ENCODE data around the gene ARID2.

ARID2 gene

DNA sequence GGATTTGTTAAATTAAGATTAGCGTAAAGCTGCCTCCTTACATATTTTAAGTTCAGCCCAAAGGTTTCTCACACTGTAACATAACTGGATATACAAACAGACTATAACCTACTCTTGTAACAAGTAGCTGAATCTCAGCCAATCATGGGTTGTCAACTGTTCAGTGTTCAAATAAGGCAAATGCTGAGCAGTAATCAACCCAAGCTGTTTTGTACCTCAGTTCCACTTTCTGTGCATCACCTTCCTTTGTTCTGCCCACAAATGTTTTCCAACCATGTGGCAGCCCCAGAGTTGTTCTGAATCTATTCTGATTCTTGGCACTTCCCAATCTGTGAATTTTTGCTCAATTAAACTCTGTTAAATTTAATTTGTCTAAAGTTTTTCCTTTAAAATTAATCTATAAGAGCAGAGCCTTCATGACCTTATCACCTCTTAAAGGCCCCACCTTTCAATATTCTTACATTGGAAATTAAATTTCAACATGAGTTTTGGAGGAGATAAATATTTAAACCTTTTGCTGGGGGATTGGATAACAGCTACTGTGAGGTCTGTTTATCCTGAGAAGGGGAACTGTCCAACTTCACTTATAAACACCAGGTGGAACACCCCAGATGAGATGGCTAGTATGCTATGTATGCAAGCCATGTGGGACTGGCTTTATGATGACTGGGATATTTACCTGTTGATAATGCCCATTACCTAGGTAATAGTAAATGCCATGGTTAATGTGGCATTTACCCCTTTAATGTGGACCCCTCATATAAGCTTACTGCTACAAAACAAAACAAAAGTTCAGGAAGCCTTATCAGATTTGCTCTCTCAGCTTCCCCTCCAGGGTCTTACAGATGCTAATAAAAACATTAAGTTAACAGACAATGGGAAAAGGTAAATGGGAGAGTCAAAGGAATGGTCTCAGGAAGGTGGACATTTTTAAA is 42.2 kb upstream of the ARID2 start:
- Histone ChIP-seq H4K8ac (ENCODE audit: low read length) (no peak overlapping the region), H3K18ac (ENCODE audit: low read depth in 1 of 2, low read length in 2 of 2) (no peak overlapping the region), H2BK120ac (ENCODE audit: low read depth, low read length) (no peak overlapping the region), H3K14ac (ENCODE audit: low read length in 2 of 2) (no peak overlapping the region), H3K4me1 (ENCODE audit: control insufficient read depth, insufficient read depth, low read depth, low read length) (no peaks in the 10 kb centered on the region), H3K23ac (ENCODE audit: low read length in 2 of 2) (no peak overlapping the region), H4K91ac (ENCODE audit: low read length) (no peak overlapping the region), H3K36me3 (ENCODE audit: control insufficient read depth in 1 of 2, insufficient read depth in 2 of 2, low read depth in 1 of 2, low read length in 2 of 2) (no peaks in the 10 kb centered on the region), H2BK5ac (ENCODE audit: low read depth, low read length, poor library complexity, severe bottlenecking) (no peak overlapping the region), H3K27ac (ENCODE audit: low read length, poor library complexity, severe bottlenecking) (no peak overlapping the region), H3K9ac (ENCODE audit: low read length) (no peak overlapping the region), H3K9me3 (ENCODE audit: control insufficient read depth, low read length) (no peaks in the 10 kb centered on the region), H3K4ac (ENCODE audit: low read depth in 1 of 2, low read length in 2 of 2) (no peak overlapping the region), H3K4me2 (ENCODE audit: low read length, poor library complexity, severe bottlenecking) (no peak overlapping the region), H3K27me3 (ENCODE audit: control insufficient read depth in 1 of 2, insufficient read depth in 1 of 2, low read length in 2 of 2) (no peaks in the 10 kb centered on the region), H2BK12ac (ENCODE audit: low read length in 2 of 2) (no peak overlapping the region), H3K4me3 (ENCODE audit: insufficient read depth in 1 of 2, low read depth in 1 of 2, low read length in 2 of 2) (no peak overlapping the region), H3K79me1 (replicated peaks; ENCODE audit: low read length, poor library complexity, severe bottlenecking) (no peaks in the 10 kb centered on the region), H2AK5ac (ENCODE audit: low read length, severe bottlenecking) (no peak overlapping the region), H2BK15ac (ENCODE audit: low read depth, poor library complexity, severe bottlenecking) (no peak overlapping the region), H2AFZ (ENCODE audit: low read depth, low read length) (no peak overlapping the region)
- WGBS: 100% methylated on average over 1 of the region's 1 CpG
- no peak for DNase-seq

- no peak overlapping the region for H2BK5ac ChIP-seq (ENCODE audit: low read depth, low read length, poor library complexity, severe bottlenecking)
- H2BK15ac ChIP-seq (ENCODE audit: low read depth, poor library complexity, severe bottlenecking): no peak overlapping the region
- no peaks in the 10 kb centered on the region for H3K79me1 ChIP-seq (replicated peaks; ENCODE audit: low read length, poor library complexity, severe bottlenecking)
- H3K27me3 ChIP-seq (ENCODE audit: control insufficient read depth in 1 of 2, insufficient read depth in 1 of 2, low read length in 2 of 2): no peaks in the 10 kb centered on the region
- no peak overlapping the region for H3K23ac ChIP-seq (ENCODE audit: low read length in 2 of 2)
- no peak overlapping the region for H4K8ac ChIP-seq (ENCODE audit: low read length)
- no peaks in the 10 kb centered on the region for H3K36me3 ChIP-seq (ENCODE audit: control insufficient read depth in 1 of 2, insufficient read depth in 2 of 2, low read depth in 1 of 2, low read length in 2 of 2)
- H3K4ac ChIP-seq (ENCODE audit: low read depth in 1 of 2, low read length in 2 of 2): no peak overlapping the region
- no peak overlapping the region for H4K91ac ChIP-seq (ENCODE audit: low read length)
- H2AK5ac ChIP-seq (ENCODE audit: low read length, severe bottlenecking): no peak overlapping the region
- H3K4me3 ChIP-seq (ENCODE audit: insufficient read depth in 1 of 2, low read depth in 1 of 2, low read length in 2 of 2): no peak overlapping the region
- H2BK120ac ChIP-seq (ENCODE audit: low read depth, low read length): no peak overlapping the region
- no peaks in the 10 kb centered on the region for H3K4me1 ChIP-seq (ENCODE audit: control insufficient read depth, insufficient read depth, low read depth, low read length)
- no peak for DNase-seq
- no peaks in the 10 kb centered on the region for H3K9me3 ChIP-seq (ENCODE audit: control insufficient read depth, low read length)
- H3K18ac ChIP-seq (ENCODE audit: low read depth in 1 of 2, low read length in 2 of 2): no peak overlapping the region
- no peak overlapping the region for H2BK12ac ChIP-seq (ENCODE audit: low read length in 2 of 2)
- no peak overlapping the region for H3K4me2 ChIP-seq (ENCODE audit: low read length, poor library complexity, severe bottlenecking)
- no peak overlapping the region for H3K14ac ChIP-seq (ENCODE audit: low read length in 2 of 2)
- H2AFZ ChIP-seq (ENCODE audit: low read depth, low read length): no peak overlapping the region
- H3K9ac ChIP-seq (ENCODE audit: low read length): no peak overlapping the region
- H3K27ac ChIP-seq (ENCODE audit: low read length, poor library complexity, severe bottlenecking): no peak overlapping the region
Measured at GRCh38 chr12:45688183-45688582, 41.3 kb upstream of the ARID2 start.

DNA sequence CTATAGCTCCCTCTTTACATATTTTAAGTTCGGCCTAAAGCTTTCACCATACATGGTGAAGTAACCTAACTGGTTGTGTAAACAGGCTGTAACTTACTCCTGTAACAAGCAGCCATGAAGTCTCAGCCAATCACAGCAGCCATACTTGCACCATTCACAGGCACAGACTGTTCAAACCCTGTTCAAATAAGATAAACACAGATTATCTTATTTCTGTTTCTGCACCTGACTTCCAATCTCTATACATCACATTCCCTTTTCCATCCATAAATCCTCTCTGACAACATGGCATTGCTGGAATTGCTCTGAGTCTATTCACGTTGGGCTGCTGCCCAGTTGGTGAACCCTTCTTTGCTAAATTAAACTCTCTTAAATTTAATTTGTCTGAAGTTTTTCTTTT is 34.5 kb upstream of the ARID2 start:
- Histone ChIP-seq H3K4me2 (ENCODE audit: low read length, poor library complexity, severe bottlenecking) (no peak overlapping the region), H3K36me3 (ENCODE audit: control insufficient read depth in 1 of 2, insufficient read depth in 2 of 2, low read depth in 1 of 2, low read length in 2 of 2) (peaks cover 0 to 5% of the 10 kb centered on the region in 2 experiments), H3K4me1 (ENCODE audit: control insufficient read depth, insufficient read depth, low read depth, low read length) (peaks cover 2% of the 10 kb centered on the region), H3K23ac (ENCODE audit: low read length in 2 of 2) (no peak overlapping the region), H4K8ac (ENCODE audit: low read length) (no peak overlapping the region), H4K91ac (ENCODE audit: low read length) (no peak overlapping the region), H3K79me1 (replicated peaks; ENCODE audit: low read length, poor library complexity, severe bottlenecking) (no peaks in the 10 kb centered on the region), H3K4ac (ENCODE audit: low read depth in 1 of 2, low read length in 2 of 2) (no peak overlapping the region), H3K14ac (ENCODE audit: low read length in 2 of 2) (no peak overlapping the region), H2AFZ (ENCODE audit: low read depth, low read length) (no peak overlapping the region), H2BK15ac (ENCODE audit: low read depth, poor library complexity, severe bottlenecking) (no peak overlapping the region), H3K4me3 (ENCODE audit: insufficient read depth in 1 of 2, low read depth in 1 of 2, low read length in 2 of 2) (no peak overlapping the region), H2AK5ac (ENCODE audit: low read length, severe bottlenecking) (no peak overlapping the region), H2BK12ac (ENCODE audit: low read length in 2 of 2) (no peak overlapping the region), H2BK5ac (ENCODE audit: low read depth, low read length, poor library complexity, severe bottlenecking) (no peak overlapping the region), H3K27me3 (ENCODE audit: control insufficient read depth in 1 of 2, insufficient read depth in 1 of 2, low read length in 2 of 2) (no peaks in the 10 kb centered on the region), H3K27ac (ENCODE audit: low read length, poor library complexity, severe bottlenecking) (no peak overlapping the region), H3K9me3 (ENCODE audit: control insufficient read depth, low read length) (no peaks in the 10 kb centered on the region), H2BK120ac (ENCODE audit: low read depth, low read length) (no peak overlapping the region), H3K9ac (ENCODE audit: low read length) (no peak overlapping the region), H3K18ac (ENCODE audit: low read depth in 1 of 2, low read length in 2 of 2) (no peak overlapping the region)
- WGBS: 60% methylated on average over 2 of the region's 2 CpGs
- no peak for DNase-seq

DNA sequence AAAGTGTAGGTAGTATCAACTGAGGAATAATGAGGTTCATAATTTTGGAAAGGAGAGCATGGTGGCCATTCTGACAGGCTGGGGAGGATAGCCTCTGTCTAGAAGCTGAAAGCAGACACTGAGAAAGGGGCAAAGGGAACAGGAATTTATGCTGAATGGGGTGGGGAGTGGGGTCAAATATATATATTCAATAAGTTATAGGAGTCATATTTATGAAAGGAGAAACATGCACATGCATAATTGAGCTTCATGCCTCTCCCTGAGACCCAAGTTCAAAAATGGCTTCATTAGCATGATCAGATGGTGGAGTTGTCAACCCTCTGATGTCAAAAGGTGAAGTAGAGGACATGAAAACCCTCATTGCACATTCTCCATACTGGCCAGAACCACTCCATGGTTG is 33.9 kb upstream of the ARID2 start:
- peaks cover 5% of the 10 kb centered on the region for H3K9me3 ChIP-seq (ENCODE audit: control insufficient read depth, low read length)
- no peak overlapping the region for H3K4ac ChIP-seq (ENCODE audit: low read depth in 1 of 2, low read length in 2 of 2)

More for the DNA sequence above, 33.9 kb upstream of the ARID2 start:
- Histone ChIP-seq H2BK5ac (ENCODE audit: low read depth, low read length, poor library complexity, severe bottlenecking) (no peak overlapping the region), H2AK5ac (ENCODE audit: low read length, severe bottlenecking) (no peak overlapping the region), H3K4me2 (ENCODE audit: low read length, poor library complexity, severe bottlenecking) (no peak overlapping the region), H3K27ac (ENCODE audit: low read length, poor library complexity, severe bottlenecking) (no peak overlapping the region), H3K18ac (ENCODE audit: low read depth in 1 of 2, low read length in 2 of 2) (no peak overlapping the region), H2BK15ac (ENCODE audit: low read depth, poor library complexity, severe bottlenecking) (no peak overlapping the region), H4K91ac (ENCODE audit: low read length) (no peak overlapping the region), H3K4me3 (ENCODE audit: insufficient read depth in 1 of 2, low read depth in 1 of 2, low read length in 2 of 2) (no peak overlapping the region), H4K8ac (ENCODE audit: low read length) (no peak overlapping the region), H2BK120ac (ENCODE audit: low read depth, low read length) (no peak overlapping the region), H2AFZ (ENCODE audit: low read depth, low read length) (no peak overlapping the region), H3K23ac (ENCODE audit: low read length in 2 of 2) (no peak overlapping the region), H2BK12ac (ENCODE audit: low read length in 2 of 2) (no peak overlapping the region), H3K27me3 (ENCODE audit: control insufficient read depth in 1 of 2, insufficient read depth in 1 of 2, low read length in 2 of 2) (no peaks in the 10 kb centered on the region), H3K4me1 (ENCODE audit: control insufficient read depth, insufficient read depth, low read depth, low read length) (peaks cover 2% of the 10 kb centered on the region), H3K14ac (ENCODE audit: low read length in 2 of 2) (no peak overlapping the region), H3K79me1 (replicated peaks; ENCODE audit: low read length, poor library complexity, severe bottlenecking) (no peaks in the 10 kb centered on the region), H3K36me3 (ENCODE audit: control insufficient read depth in 1 of 2, insufficient read depth in 2 of 2, low read depth in 1 of 2, low read length in 2 of 2) (peaks cover 0 to 5% of the 10 kb centered on the region in 2 experiments), H3K9ac (ENCODE audit: low read length) (no peak overlapping the region)
- DNase-seq: no peak

All from mesenchymal stem cell (in vitro differentiated cells and primary cell).